HCT116 (cell line): ENCODE results near the gene EPS8L2. TPM values are rescaled to one million over a fixed set of nuclear protein-coding genes. Genes with fewer than 3 reads are reported as not detected.

Experiments used
- ATAC-seq: fragments of 200-7000 bp; cut with Tn5 transposase; 2 replicates; pipeline ENCODE4 v1.9.1; 2020; ENCODE audit warnings: mild to moderate bottlenecking, moderate library complexity
- BruUV-seq: library from RNA; stranded (reverse); fragments of 400-500 nt; replicated peaks from 2 replicates; lab custom pipeline; 2021; lab: Mats Ljungman, UMichigan
- CTCF ChIA-PET: fragments of 300-600 bp; sonication (Branson Sonifier 250); formaldehyde crosslinking; loops from one replicate; lab custom pipeline; 2021; ENCODE audit warnings: antibody characterized with exemption; lab: Charles Lee
- POLR2A ChIA-PET: fragments of 300-600, 350-600 bp; sonication (Branson Sonifier 250); formaldehyde crosslinking; loops from one replicate; lab custom pipeline; 2021; ENCODE audit warnings: antibody characterized with exemption; lab: Charles Lee
- RAD21 ChIA-PET, 2 experiments: fragments of 300-600 bp; sonication (Branson Sonifier 250); formaldehyde crosslinking; loops; one replicate each; lab custom pipeline; 2023; ENCODE audit warnings: low total read pairs in 2 of 2; ENCODE audit not compliant: uncharacterized antibody in 2 of 2, unreplicated experiment in 2 of 2, low non-redundant PET in 1 of 2; lab: Charles Lee
- DNase-seq: peaks from one replicate; pipeline ENCODE4 v3.0.0-alpha.2; 2010; ENCODE audit warnings: low read depth, low spot score
- H2AFZ ChIP-seq: fragments of 200-600 bp; shearing (Covaris generic), sonication (generic); 2 replicates; pipeline ENCODE4 v1.6.1; 2017; ENCODE audit warnings: low read depth, mixed run types, mixed read lengths, antibody characterized with exemption, low read length; ENCODE audit not compliant: poor library complexity, severe bottlenecking
- H3K27ac ChIP-seq: 2 replicates; pipeline ENCODE4 v1.5.1; 2012; ENCODE audit warnings: low read depth, low read length
- H3K27me3 ChIP-seq: fragments of 200-600 bp; sonication (generic); 2 replicates; pipeline ENCODE4 v1.6.1; 2016; ENCODE audit warnings: mixed run types, low read length, mixed read lengths; ENCODE audit not compliant: insufficient read depth
- H3K36me3 ChIP-seq, 2 experiments: fragments of 200-500 bp in 1 of 2; fragments of 200-600 bp in 1 of 2; sonication (Bioruptor generic) in 1 of 2; sonication (generic) in 1 of 2; 2 replicates each; pipeline versions ENCODE4 v1.5.1 to v1.6.1; 2014 to 2016; ENCODE audit warnings: low read length in 2 of 2, inconsistent platforms in 1 of 2, mixed read lengths in 1 of 2, mixed run types in 1 of 2; ENCODE audit not compliant: insufficient read depth in 2 of 2, control insufficient read depth in 1 of 2
- H3K4me1 ChIP-seq, 2 experiments: fragments of 200-600 bp in 1 of 2; sonication (generic) in 1 of 2; 2 replicates each; pipeline versions ENCODE4 v1.5.1 to v1.6.1; 2012 to 2017; ENCODE audit warnings: low read length in 2 of 2, inconsistent platforms in 1 of 2, mild to moderate bottlenecking in 1 of 2, mixed read lengths in 1 of 2, mixed run types in 1 of 2, moderate library complexity in 1 of 2; ENCODE audit not compliant: insufficient read depth in 2 of 2, control insufficient read depth in 1 of 2
- H3K4me2 ChIP-seq: fragments of 200-600 bp; sonication (generic); 2 replicates; pipeline ENCODE4 v1.6.1; 2017; ENCODE audit warnings: mixed run types, low read length, mixed read lengths
- H3K4me3 ChIP-seq, 2 experiments: fragments of 200-600 bp in 1 of 2; sonication (generic) in 1 of 2; replicated peaks in 1 of 2; 2 replicates each; pipeline ENCODE4 v1.5.1; 2011 to 2016; ENCODE audit warnings: low read length in 2 of 2, control low read depth in 1 of 2, low read depth in 1 of 2, mild to moderate bottlenecking in 1 of 2, mixed read lengths in 1 of 2, mixed run types in 1 of 2
- H3K79me2 ChIP-seq: fragments of 200-600 bp; sonication (generic); 2 replicates; pipeline ENCODE4 v1.6.1; 2017; ENCODE audit warnings: mild to moderate bottlenecking, mixed run types, low read length, moderate library complexity, mixed read lengths; ENCODE audit not compliant: insufficient read depth
- H3K9ac ChIP-seq: fragments of 200-600 bp; sonication (generic); 2 replicates; pipeline ENCODE4 v1.6.1; 2016; ENCODE audit warnings: low read length, mixed read lengths
- H3K9me2 ChIP-seq: fragments of 200-600 bp; sonication (generic), shearing (Covaris generic); 2 replicates; pipeline ENCODE4 v1.6.1; 2017; ENCODE audit warnings: mixed run types, mild to moderate bottlenecking, moderate library complexity; ENCODE audit not compliant: insufficient read depth
- H3K9me3 ChIP-seq, 2 experiments: fragments of 200-500 bp in 1 of 2; fragments of 200-600 bp in 1 of 2; sonication (Bioruptor generic) in 1 of 2; sonication (generic) in 1 of 2; 2 replicates each; pipeline ENCODE4 v1.6.1; 2014 to 2017; ENCODE audit warnings: low read length in 2 of 2, mixed read lengths in 2 of 2, inconsistent platforms in 1 of 2, low read depth in 1 of 2, mild to moderate bottlenecking in 1 of 2, mixed run types in 1 of 2, moderate library complexity in 1 of 2; ENCODE audit not compliant: control insufficient read depth in 1 of 2, insufficient read depth in 1 of 2
- H4K20me1 ChIP-seq: fragments of 200-600 bp; sonication (generic), shearing (Covaris generic); 2 replicates; pipeline ENCODE4 v1.6.1; 2017; ENCODE audit warnings: mixed run types, mild to moderate bottlenecking, moderate library complexity; ENCODE audit not compliant: insufficient read depth
- ATF3 ChIP-seq: IDR thresholded peaks from 2 replicates; pipeline ENCODE4 v1.6.1; 2012
- CBX3 ChIP-seq: IDR thresholded peaks from 2 replicates; pipeline ENCODE4 v1.6.1; 2012; ENCODE audit warnings: low read depth
- CEBPB ChIP-seq: IDR thresholded peaks from 2 replicates; pipeline ENCODE4 v1.6.1; 2012; ENCODE audit warnings: low read depth
- EGR1 ChIP-seq: IDR thresholded peaks from 2 replicates; pipeline ENCODE4 v1.6.1; 2012; ENCODE audit warnings: low read depth
- ELF1 ChIP-seq: IDR thresholded peaks from 2 replicates; pipeline ENCODE4 v1.6.1; 2012; ENCODE audit warnings: low read depth, borderline replicate concordance
- EZH2 ChIP-seq: fragments of 200-600 bp; sonication (generic); IDR thresholded peaks from 2 replicates; pipeline ENCODE4 v1.6.1; 2017; ENCODE audit warnings: antibody characterized with exemption, mixed run types
- EZH2phosphoT487 ChIP-seq: fragments of 200-600 bp; IDR thresholded peaks from 2 replicates; pipeline ENCODE4 v1.6.1; 2018; ENCODE audit warnings: antibody characterized with exemption, borderline replicate concordance
- FOSL1 ChIP-seq: IDR thresholded peaks from 2 replicates; pipeline ENCODE4 v1.6.1; 2012; ENCODE audit warnings: low read depth
- JUND ChIP-seq: IDR thresholded peaks from 2 replicates; pipeline ENCODE4 v1.6.1; 2012
- MAX ChIP-seq: IDR thresholded peaks from 2 replicates; pipeline ENCODE4 v1.6.1; 2012
- POLR2AphosphoS5 ChIP-seq: IDR thresholded peaks from 2 replicates; pipeline ENCODE4 v1.6.1; 2011; ENCODE audit warnings: mild to moderate bottlenecking, low read depth, low read length, moderate library complexity
- RAD21 ChIP-seq: IDR thresholded peaks from 2 replicates; pipeline ENCODE4 v1.6.1; 2012; ENCODE audit warnings: low read depth, mild to moderate bottlenecking
- REST ChIP-seq: IDR thresholded peaks from 2 replicates; pipeline ENCODE4 v1.6.1; 2012; ENCODE audit warnings: low read depth
- SRF ChIP-seq: IDR thresholded peaks from 2 replicates; pipeline ENCODE4 v1.6.1; 2012; ENCODE audit warnings: low read depth
- TCF7L2 ChIP-seq: IDR thresholded peaks from 2 replicates; pipeline ENCODE4 v1.7.0; 2011; ENCODE audit warnings: borderline replicate concordance, inconsistent platforms; ENCODE audit not compliant: insufficient read depth, insufficient read length; ENCODE audit errors: extremely low read depth
- ZBTB33 ChIP-seq: IDR thresholded peaks from 2 replicates; pipeline ENCODE4 v1.6.1; 2011; ENCODE audit warnings: mild to moderate bottlenecking, low read length, moderate library complexity; ENCODE audit not compliant: insufficient replicate concordance; ENCODE audit errors: extremely low read depth
- intact Hi-C: fragments of 100-400 bp; cut with micrococcal nuclease; formaldehyde crosslinking; loops from 2 replicates; pipeline ENCODE4 v1.10.0; 2022
- total RNA-seq: library from RNA; stranded (reverse); gene quantifications from one replicate; pipeline ENCODE4 v1.2.1, GENCODE V29; 2021; ENCODE audit not compliant: unreplicated experiment

Gene EPS8L2
- total RNA-seq, 1 experiment from 2014 or later, result 157 TPM

GRCh38 chr11:714436-714835 is 8.4 kb downstream of the EPS8L2 start:
- H3K9ac ChIP-seq, result no peak overlapping the region
- no peak overlapping the region for H2AFZ ChIP-seq
- no peak for ATAC-seq
- H4K20me1 ChIP-seq, result no peaks in the 10 kb centered on the region
- 0 out of 4 replicates have a peak, but pooled peaks cover 0 to 6% of the 10 kb centered on the region in 2 experiments for H3K36me3 ChIP-seq
- H3K4me3 ChIP-seq, result no peak overlapping the region
- peaks cover 19% of the 10 kb centered on the region; the same call in 1 of the 2 replicates for H3K79me2 ChIP-seq
- ChIA-PET CTCF (no interaction called here), RAD21 (no interaction called here), POLR2A (no interaction called here)
- H3K9me3 ChIP-seq, result no peaks in the 10 kb centered on the region
- no peak for TF ChIP-seq RAD21
- no peak for TF ChIP-seq EZH2phosphoT487
- no peak for TF ChIP-seq ZBTB33
- TF ChIP-seq CEBPB, result no peak
- no peak for TF ChIP-seq ATF3
- no peak for TF ChIP-seq EGR1
- no peak for TF ChIP-seq FOSL1
- TF ChIP-seq ELF1, result no peak
- TF ChIP-seq SRF, result no peak
- TF ChIP-seq CBX3, result no peak
- no peak for TF ChIP-seq REST
- TF ChIP-seq POLR2AphosphoS5, result no peak
- TF ChIP-seq JUND, result no peak
- TF ChIP-seq EZH2, result no peak
- TF ChIP-seq MAX, result no peak
- no peak for TF ChIP-seq TCF7L2
- no peak overlapping the region for H3K27ac ChIP-seq
- DNase-seq, result no peak
- intact Hi-C loops, result no loop called here
- BruUV-seq, result no TSS peak
- H3K4me1 ChIP-seq, result peaks cover 14 to 22% of the 10 kb centered on the region in 2 experiments
- H3K27me3 ChIP-seq, result no peaks in the 10 kb centered on the region
- H3K4me2 ChIP-seq, result no peak overlapping the region
- H3K9me2 ChIP-seq, result no peaks in the 10 kb centered on the region
